K562 (cell line): ENCODE data around the gene ANKRD11. TPM values are rescaled to one million over a fixed set of nuclear protein-coding genes. Genes with fewer than 3 reads are reported as not detected.

ENCODE experiments used
- ATAC-seq: fragments of 200-7000 bp; cut with Tn5 transposase; 3 replicates; pipeline ENCODE4 v1.9.1; 2020; ENCODE audit warnings: moderate library complexity
- BruUV-seq: library from RNA; stranded (reverse); fragments of 400-500 nt; replicated peaks from 2 replicates; lab custom pipeline; 2021; lab: Mats Ljungman, UMichigan
- CTCF ChIA-PET: fragments of 300-600 bp; formaldehyde crosslinking; extraction: SDS; loops from one replicate; lab custom pipeline; 2021; ENCODE audit warnings: low intra/inter-chr PET ratio; lab: Yijun Ruan, JAX
- POLR2A ChIA-PET: fragments of 300-600, 350-650 bp; sonication (Branson Sonifier 250); formaldehyde crosslinking; extraction: SDS; loops from one replicate; lab custom pipeline; 2021; ENCODE audit warnings: antibody characterized with exemption, inconsistent platforms; lab: Yijun Ruan, JAX
- DNase-seq, 4 experiments: peaks; one replicate each; pipeline versions ENCODE4 v3.0.0 to v3.0.0-alpha.2; 2011 to 2018; ENCODE audit warnings: low spot score in 3 of 4, mixed read lengths in 3 of 4; ENCODE audit errors: extremely low read depth in 1 of 4
- FAIRE-seq: peaks from 2 replicates; lab custom pipeline; 2011; peaks lifted over from hg19 to GRCh38; lab: Jason Lieb, UNC
- H2AFZ ChIP-seq: 2 replicates; pipeline ENCODE4 v1.6.0; 2011; ENCODE audit warnings: low read depth, low read length, control low read depth, inconsistent platforms
- H3K27ac ChIP-seq: fragments of 200-600 bp; 3 replicates; pipeline ENCODE4 v1.8.0; 2011; ENCODE audit warnings: low read depth, mild to moderate bottlenecking, control low read depth, inconsistent platforms, low read length, moderate library complexity, mixed read lengths; ENCODE audit errors: extremely low read depth
- H3K27me3 ChIP-seq, 2 experiments: fragments of 300-600 bp in 1 of 2; 2 replicates in 1 of 2; 3 replicates in 1 of 2; pipeline versions ENCODE4 v1.6.0 to v1.8.0; 2011; ENCODE audit warnings: inconsistent platforms in 2 of 2, low read length in 2 of 2, mild to moderate bottlenecking in 1 of 2, mixed read lengths in 1 of 2, moderate library complexity in 1 of 2; ENCODE audit not compliant: control insufficient read depth in 2 of 2, insufficient read depth in 2 of 2
- H3K36me3 ChIP-seq: fragments of 300-600 bp; 3 replicates; pipeline ENCODE4 v1.8.0; 2011; ENCODE audit warnings: mild to moderate bottlenecking, low read length, inconsistent platforms; ENCODE audit not compliant: control insufficient read depth, insufficient read depth
- H3K4me1 ChIP-seq, 2 experiments: fragments of 200-600 bp in 1 of 2; replicated peaks in 1 of 2; 2 replicates in 1 of 2; 3 replicates in 1 of 2; pipeline versions ENCODE4 v1.5.1 to v1.8.0; 2011; ENCODE audit warnings: inconsistent platforms in 2 of 2, low read length in 2 of 2, mild to moderate bottlenecking in 1 of 2, mixed read lengths in 1 of 2, moderate library complexity in 1 of 2; ENCODE audit not compliant: control insufficient read depth in 2 of 2, insufficient read depth in 2 of 2
- H3K4me2 ChIP-seq: 2 replicates; pipeline ENCODE4 v1.6.1; 2011; ENCODE audit warnings: low read length, control low read depth, inconsistent platforms, mixed read lengths; ENCODE audit not compliant: insufficient read depth
- H3K4me3 ChIP-seq: fragments of 200-600 bp; sonication (generic), shearing (Covaris generic); 2 replicates; pipeline ENCODE4 v1.5.1; 2016; ENCODE audit warnings: control low read depth, inconsistent platforms
- H3K79me2 ChIP-seq: fragments of 200-600 bp; 3 replicates; pipeline ENCODE4 v1.8.0; 2011; ENCODE audit warnings: low read length, inconsistent platforms; ENCODE audit not compliant: control insufficient read depth, insufficient read depth
- H3K9ac ChIP-seq, 2 experiments: 2 replicates each; pipeline versions ENCODE4 v1.6.0 to v1.6.1; 2011; ENCODE audit warnings: low read depth in 2 of 2, low read length in 2 of 2, control low read depth in 1 of 2, inconsistent platforms in 1 of 2, mild to moderate bottlenecking in 1 of 2, mixed read lengths in 1 of 2; ENCODE audit not compliant: insufficient read depth in 1 of 2
- H3K9me1 ChIP-seq: one replicate; pipeline ENCODE4 v1.6.0; 2011; ENCODE audit warnings: inconsistent platforms, mild to moderate bottlenecking, low read length, moderate library complexity; ENCODE audit not compliant: control insufficient read depth, insufficient read depth
- H3K9me3 ChIP-seq: replicated peaks from 2 replicates; pipeline ENCODE4 v1.5.1; 2011; ENCODE audit warnings: low read depth, low read length, inconsistent platforms; ENCODE audit not compliant: control insufficient read depth, insufficient read depth
- H4K20me1 ChIP-seq: replicated peaks from 2 replicates; pipeline ENCODE4 v1.6.1; 2011; ENCODE audit warnings: low read length, inconsistent platforms, mixed read lengths; ENCODE audit not compliant: control insufficient read depth, insufficient read depth
- BDP1 ChIP-seq: IDR thresholded peaks from 3 replicates; pipeline ENCODE4 v1.6.1; 2011; ENCODE audit not compliant: insufficient read length, insufficient read depth
- CREB3L1 ChIP-seq: fragments of 450-650 bp; IDR thresholded peaks from 2 replicates; pipeline ENCODE4 v1.6.1; 2014; ENCODE audit warnings: low read depth, mild to moderate bottlenecking, moderate library complexity, borderline replicate concordance
- ELF1 ChIP-seq: fragments of 200-800 bp; sonication (Bioruptor generic); IDR thresholded peaks from 2 replicates; pipeline ENCODE4 v1.6.1; 2016; ENCODE audit warnings: missing genetic modification characterization, missing compliant biosample characterization
- ETV6 ChIP-seq, 3 experiments: fragments of 150-350 bp in 1 of 3; sonication (generic) in 1 of 3; formaldehyde crosslinking in 1 of 3; IDR thresholded peaks; 2 replicates each; pipeline versions ENCODE4 v1.6.1 to v1.8.0; 2014 to 2022; ENCODE audit warnings: borderline replicate concordance in 2 of 3, low read depth in 2 of 3, antibody characterized with exemption in 1 of 3, low read length in 1 of 3, mild to moderate bottlenecking in 1 of 3, missing genetic modification reagents in 1 of 3
- JUNB ChIP-seq: fragments of 450-650 bp; formaldehyde crosslinking; conservative IDR thresholded peaks from 2 replicates; pipeline ENCODE4 v1.4.0; 2020; ENCODE audit warnings: mild to moderate bottlenecking
- KDM4B ChIP-seq, 2 experiments: fragments of 450-650 bp in 1 of 2; sonication (generic) in 1 of 2; IDR thresholded peaks; 2 replicates each; pipeline ENCODE4 v1.6.1; 2016 to 2017; ENCODE audit warnings: borderline replicate concordance in 2 of 2, antibody characterized with exemption in 1 of 2, low read depth in 1 of 2, mild to moderate bottlenecking in 1 of 2
- ZNF146 ChIP-seq: IDR thresholded peaks from one replicate; pipeline ENCODE4 v1.6.1; 2018; ENCODE audit warnings: missing compliant biosample characterization; ENCODE audit not compliant: unreplicated experiment
- ZNF384 ChIP-seq: IDR thresholded peaks from 2 replicates; pipeline ENCODE4 v1.6.1; 2012; ENCODE audit warnings: low read depth, low read length, improper control_type of control experiment
- WGBS: fragments of 100-300 bp; shearing (Covaris generic); methylation state at CpG from one replicate; pipeline ENCODE4 v1.1.6; 2016; ENCODE audit warnings: low coverage, mixed read lengths; ENCODE audit not compliant: insufficient coverage; ENCODE audit errors: missing lambda C conversion rate; 5-methylcytosine and 5-hydroxymethylcytosine counted together
- in situ Hi-C: fragments of 300-500 bp; cut with MboI; formaldehyde crosslinking; loops from 4 replicates; pipeline ENCODE4 v1.15.0; 2018; ENCODE audit warnings: inconsistent platforms, mixed read lengths
- intact Hi-C: fragments of 100-400 bp; cut with micrococcal nuclease; formaldehyde crosslinking; loops from 2 replicates; pipeline ENCODE4 v1.14.2; 2022
- polyA plus RNA-seq, 8 experiments: library from polyadenylated mRNA; depleted of rRNA in 4 of 8; stranded (reverse) in 5 of 8; unstranded in 3 of 8; fragments of >200 nt; fragmentation: Nextera tagmentation in 2 of 8; fragmentation: Illumina TruSeq in 1 of 8; extraction: Ambion mirVana in 2 of 8; extraction: Trizol in 1 of 8; gene quantifications; 2 replicates each; pipeline versions ENCODE4 v1.2.1 to v1.2.3, GENCODE V29; 2011 to 2014; ENCODE audit warnings: inconsistent platforms in 1 of 8, missing spikeins in 1 of 8
- total RNA-seq, 7 experiments: library from RNA; depleted of rRNA in 6 of 7; stranded (reverse); fragments of >200 nt in 6 of 7; fragmentation: Illumina TruSeq in 2 of 7; extraction: Trizol in 2 of 7; gene quantifications; 2 replicates each; pipeline versions ENCODE4 v1.2.1 to v1.2.3, GENCODE V29; 2011 to 2021; ENCODE audit warnings: low replicate concordance in 1 of 7
- TF ChIP-seq, protein P1 (sequence below): fragments of 450-650 bp; formaldehyde crosslinking; IDR thresholded peaks from 2 replicates; pipeline ENCODE4 v1.4.0; 2020; ENCODE audit warnings: mild to moderate bottlenecking

The ANKRD11 gene
- total and polyA plus RNA-seq, 9 of the 15 experiments (the other 6 are each of a cell fraction or from before 2014, with no cell fraction given) = 4.7 to 126 (median 31.7) TPM

DNA sequence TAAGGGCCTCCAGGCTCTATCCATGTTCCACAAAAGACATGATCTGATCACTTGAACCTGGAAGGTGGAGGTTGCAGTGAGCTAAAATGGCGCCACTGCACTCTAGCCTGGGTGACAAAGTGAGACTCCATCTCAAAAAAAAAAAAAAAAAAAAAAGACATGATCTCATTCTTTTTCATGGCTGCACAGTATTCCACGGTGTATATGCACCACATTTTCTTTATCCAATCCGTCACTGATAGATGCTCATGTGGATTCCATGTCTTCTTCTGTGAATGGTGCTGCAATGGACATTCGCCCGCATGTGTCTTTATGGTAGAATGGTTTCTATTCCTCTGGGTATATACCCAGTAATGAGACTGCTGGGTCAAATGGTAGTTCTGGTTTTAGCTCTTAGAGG is 124.4 kb downstream of the ANKRD11 start:
- peaks cover 88% of the 10 kb centered on the region for H4K20me1 ChIP-seq
- peaks cover 32% of the 10 kb centered on the region for H3K9me1 ChIP-seq
- H3K9ac ChIP-seq = no peak overlapping the region
- no peak overlapping the region for H3K27ac ChIP-seq
- H3K27me3 ChIP-seq = no peaks in the 10 kb centered on the region
- in situ Hi-C loops = no loop called here
- no peak for DNase-seq
- TF ChIP-seq, protein P1, sequence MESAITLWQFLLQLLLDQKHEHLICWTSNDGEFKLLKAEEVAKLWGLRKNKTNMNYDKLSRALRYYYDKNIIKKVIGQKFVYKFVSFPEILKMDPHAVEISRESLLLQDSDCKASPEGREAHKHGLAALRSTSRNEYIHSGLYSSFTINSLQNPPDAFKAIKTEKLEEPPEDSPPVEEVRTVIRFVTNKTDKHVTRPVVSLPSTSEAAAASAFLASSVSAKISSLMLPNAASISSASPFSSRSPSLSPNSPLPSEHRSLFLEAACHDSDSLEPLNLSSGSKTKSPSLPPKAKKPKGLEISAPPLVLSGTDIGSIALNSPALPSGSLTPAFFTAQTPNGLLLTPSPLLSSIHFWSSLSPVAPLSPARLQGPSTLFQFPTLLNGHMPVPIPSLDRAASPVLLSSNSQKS (CRISPR knock-in tag) = no peak
- TF ChIP-seq ELF1 (no peak), JUNB (CRISPR knock-in tag) (no peak), ETV6 (IDR thresholded peaks at IDR 0.05; ENCODE audit: borderline replicate concordance in 1 of 2, low read depth in 2 of 2, low read length in 1 of 2) (no peak), ETV6 (CRISPR knock-in tag; IDR thresholded peaks at IDR 0.05; ENCODE audit: borderline replicate concordance) (no peak), CREB3L1 (no peak), ZNF384 (peak; percentile 45; the same call in 1 of the 2 replicates), KDM4B (IDR thresholded peaks at IDR 0.05; ENCODE audit: borderline replicate concordance in 2 of 2, low read depth in 1 of 2) (no peak), ZNF146 (peak; percentile 87), BDP1 (no peak)
- TF ChIP-seq, all 486 proteins: peak for 2
- H3K4me1 ChIP-seq = peaks cover 44 to 52% of the 10 kb centered on the region in 2 experiments
- no peak for FAIRE-seq
- ChIA-PET CTCF (no interaction called here), POLR2A (no interaction called here)
- no peaks in the 10 kb centered on the region for H3K9me3 ChIP-seq
- no peak overlapping the region for H3K4me2 ChIP-seq
- intact Hi-C loops = no loop called here
- H3K79me2 ChIP-seq = peaks cover 99% of the 10 kb centered on the region
- peaks cover 15% of the 10 kb centered on the region; the same call in 2 of the 3 replicates for H3K36me3 ChIP-seq
- no TSS peak for BruUV-seq
- no peak overlapping the region for H3K4me3 ChIP-seq
- 95% methylated on average over 4 of the region's 5 CpGs for WGBS
- H2AFZ ChIP-seq = no peak overlapping the region
- no peak for ATAC-seq
